HepG2 (cell line): ENCODE measurements around the gene SPRYD3. TPM values are rescaled to one million over a fixed set of nuclear protein-coding genes. Genes with fewer than 3 reads are reported as not detected.
A peak's percentile ranks its signal among the peaks of the same experiment; 100 is the strongest.

Experiments used
- CBX5 ChIP-seq: sonication (generic); formaldehyde crosslinking; IDR thresholded peaks from 2 replicates; pipeline ENCODE4 v1.4.0; 2020; ENCODE audit warnings: missing genetic modification reagents, borderline replicate concordance
- CHCHD3 ChIP-seq: sonication (generic); formaldehyde crosslinking; IDR thresholded peaks from 2 replicates; pipeline ENCODE4 v1.8.0; 2022; ENCODE audit warnings: mild to moderate bottlenecking, missing genetic modification reagents, moderate library complexity
- EP300 ChIP-seq, 3 experiments: sonication (generic) in 1 of 3; formaldehyde crosslinking in 1 of 3; IDR thresholded peaks; 2 replicates each; pipeline versions ENCODE4 v1.5.1 to v1.6.1; 2011 to 2020; ENCODE audit warnings: low read depth in 2 of 3, low read length in 2 of 3, borderline replicate concordance in 1 of 3, improper control_type of control experiment in 1 of 3, mild to moderate bottlenecking in 1 of 3, missing genetic modification reagents in 1 of 3, moderate library complexity in 1 of 3
- GATA4 ChIP-seq: sonication (generic); IDR thresholded peaks from 2 replicates; pipeline ENCODE4 v1.6.1; 2016; ENCODE audit warnings: antibody characterized with exemption, low read depth, borderline replicate concordance
- HHEX ChIP-seq: IDR thresholded peaks from 2 replicates; pipeline ENCODE4 v1.6.1; 2016; ENCODE audit warnings: control low read depth
- ISL2 ChIP-seq: sonication (generic); formaldehyde crosslinking; IDR thresholded peaks from 2 replicates; pipeline ENCODE4 v1.5.0; 2020; ENCODE audit warnings: missing genetic modification reagents
- MEIS2 ChIP-seq: sonication (generic); formaldehyde crosslinking; IDR thresholded peaks from 2 replicates; pipeline ENCODE4 v1.9.0; 2021; ENCODE audit warnings: mild to moderate bottlenecking, missing genetic modification reagents
- RXRA ChIP-seq: sonication (generic); formaldehyde crosslinking; IDR thresholded peaks from 2 replicates; pipeline ENCODE4 v1.5.1; 2020; ENCODE audit warnings: missing genetic modification reagents
- ZNF282 ChIP-seq: fragments of 450-650 bp; IDR thresholded peaks from 2 replicates; pipeline ENCODE4 v1.6.1; 2018; ENCODE audit not compliant: partially characterized antibody
- ZNF674 ChIP-seq: sonication (generic); formaldehyde crosslinking; IDR thresholded peaks from 2 replicates; pipeline ENCODE4 v1.5.0; 2020; ENCODE audit warnings: low read depth, mild to moderate bottlenecking, missing genetic modification reagents
- ZSCAN25 ChIP-seq: sonication (generic); formaldehyde crosslinking; IDR thresholded peaks from 2 replicates; pipeline ENCODE4 v1.8.0; 2022; ENCODE audit warnings: mild to moderate bottlenecking, missing genetic modification reagents
- ZSCAN30 ChIP-seq: sonication (generic); formaldehyde crosslinking; IDR thresholded peaks from 2 replicates; pipeline ENCODE4 v1.5.0; 2020; ENCODE audit warnings: mild to moderate bottlenecking, missing genetic modification reagents
- polyA plus RNA-seq, 8 experiments: library from polyadenylated mRNA; depleted of rRNA in 3 of 8; stranded (reverse) in 7 of 8; unstranded in 1 of 8; fragments of >200 nt; fragmentation: Illumina TruSeq in 4 of 8; extraction: Trizol in 4 of 8; gene quantifications; 2 replicates each; pipeline versions ENCODE4 v1.2.1 to v1.2.3, GENCODE V29; 2011 to 2016; ENCODE audit warnings: low read depth in 4 of 8, missing spikeins in 1 of 8, mixed read lengths in 1 of 8; ENCODE audit not compliant: insufficient read depth in 1 of 8
- total RNA-seq, 5 experiments: library from RNA; depleted of rRNA; stranded (reverse); fragments of >200 nt; fragmentation: Illumina TruSeq; extraction: Trizol; gene quantifications; 2 replicates each; pipeline ENCODE4 v1.2.3, GENCODE V29; 2016; ENCODE audit warnings: low read depth in 1 of 5
- TF ChIP-seq, protein P1 (sequence below): sonication (generic); formaldehyde crosslinking; IDR thresholded peaks from 2 replicates; pipeline ENCODE4 v1.4.0; 2020; ENCODE audit warnings: missing genetic modification reagents
- TF ChIP-seq, protein P2 (sequence below): sonication (generic); formaldehyde crosslinking; IDR thresholded peaks from 2 replicates; pipeline ENCODE4 v1.5.0; 2020; ENCODE audit warnings: mild to moderate bottlenecking, low read depth, missing genetic modification reagents, borderline replicate concordance
- TF ChIP-seq, protein P3 (sequence below): IDR thresholded peaks from 2 replicates; pipeline ENCODE4 v1.6.1; 2016; ENCODE audit warnings: missing biosample characterization, missing genetic modification reagents, low read depth
- TF ChIP-seq, protein P4 (sequence below): sonication (generic); formaldehyde crosslinking; IDR thresholded peaks from 2 replicates; pipeline ENCODE4 v1.4.0; 2020; ENCODE audit warnings: missing genetic modification reagents, borderline replicate concordance
- TF ChIP-seq, protein P5 (sequence below), 2 experiments: sonication (generic) in 1 of 2; formaldehyde crosslinking in 1 of 2; IDR thresholded peaks; 2 replicates each; pipeline versions ENCODE4 v1.4.0 to v1.6.1; 2018 to 2020; ENCODE audit warnings: missing genetic modification reagents in 2 of 2, borderline replicate concordance in 1 of 2, low read depth in 1 of 2, mild to moderate bottlenecking in 1 of 2, missing biosample characterization in 1 of 2
- TF ChIP-seq, protein P6 (sequence below): IDR thresholded peaks from 2 replicates; pipeline ENCODE4 v1.6.1; 2016; ENCODE audit warnings: low read depth

Gene SPRYD3
- total and polyA plus RNA-seq, 2 of the 13 experiments (the other 11 are each of a cell fraction or from before 2014, with no cell fraction given) = 9.0 to 9.2 TPM

DNA sequence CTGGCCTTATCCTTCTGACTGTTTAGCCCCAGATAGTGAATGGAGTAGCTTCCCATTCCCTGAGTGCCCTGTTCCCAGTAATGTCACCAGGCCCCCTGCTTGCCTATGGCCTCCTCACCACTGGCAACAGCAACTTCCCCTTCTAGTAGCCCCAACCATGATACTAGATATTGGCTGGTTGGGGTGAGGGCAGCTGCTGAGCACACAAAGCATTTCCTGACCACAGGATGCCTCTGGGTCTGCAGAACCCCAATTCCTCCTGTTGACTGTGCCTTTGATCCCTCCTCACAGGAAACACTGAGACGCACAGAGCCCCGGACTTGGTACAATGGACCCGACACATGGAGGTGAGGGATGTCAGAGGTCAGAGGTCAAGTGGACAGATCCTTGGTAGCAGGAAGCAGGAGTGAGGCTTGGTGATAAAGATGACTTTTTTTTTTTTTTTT, 24.7 kb upstream of the SPRYD3 start (continued):
- TF ChIP-seq, protein P1, sequence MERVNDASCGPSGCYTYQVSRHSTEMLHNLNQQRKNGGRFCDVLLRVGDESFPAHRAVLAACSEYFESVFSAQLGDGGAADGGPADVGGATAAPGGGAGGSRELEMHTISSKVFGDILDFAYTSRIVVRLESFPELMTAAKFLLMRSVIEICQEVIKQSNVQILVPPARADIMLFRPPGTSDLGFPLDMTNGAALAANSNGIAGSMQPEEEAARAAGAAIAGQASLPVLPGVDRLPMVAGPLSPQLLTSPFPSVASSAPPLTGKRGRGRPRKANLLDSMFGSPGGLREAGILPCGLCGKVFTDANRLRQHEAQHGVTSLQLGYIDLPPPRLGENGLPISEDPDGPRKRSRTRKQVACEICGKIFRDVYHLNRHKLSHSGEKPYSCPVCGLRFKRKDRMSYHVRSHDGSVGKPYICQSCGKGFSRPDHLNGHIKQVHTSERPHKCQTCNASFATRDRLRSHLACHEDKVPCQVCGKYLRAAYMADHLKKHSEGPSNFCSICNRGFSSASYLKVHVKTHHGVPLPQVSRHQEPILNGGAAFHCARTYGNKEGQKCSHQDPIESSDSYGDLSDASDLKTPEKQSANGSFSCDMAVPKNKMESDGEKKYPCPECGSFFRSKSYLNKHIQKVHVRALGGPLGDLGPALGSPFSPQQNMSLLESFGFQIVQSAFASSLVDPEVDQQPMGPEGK (CRISPR knock-in tag) = peak; percentile 59
- TF ChIP-seq HHEX (CRISPR knock-in tag) (peak; percentile 36; the same call in 1 of the 2 replicates), MEIS2 (CRISPR knock-in tag) (peak; percentile 27; the same call in 1 of the 2 replicates), GATA4 (peak; percentile 78), ZSCAN25 (CRISPR knock-in tag) (peak; percentile 35; the same call in 1 of the 2 replicates), RXRA (peak; percentile 92; the same call in 1 of the 2 replicates), ZNF282 (no peak), ZNF674 (CRISPR knock-in tag) (no peak), CBX5 (peak; percentile 35; the same call in 1 of the 2 replicates), ZSCAN30 (CRISPR knock-in tag) (no peak), EP300 (IDR thresholded peaks at IDR 0.05; ENCODE audit: low read depth in 2 of 2, low read length in 2 of 2) (peak in 1 of 2 experiments; percentile 84; a peak in 2 of 4 replicates), EP300 (CRISPR knock-in tag; IDR thresholded peaks at IDR 0.05; ENCODE audit: borderline replicate concordance) (peak; percentile 85), ISL2 (CRISPR knock-in tag) (0 out of 2 replicates have a peak, but pooled peaks have one; percentile 45), CHCHD3 (CRISPR knock-in tag) (no peak)
- TF ChIP-seq, protein P2, sequence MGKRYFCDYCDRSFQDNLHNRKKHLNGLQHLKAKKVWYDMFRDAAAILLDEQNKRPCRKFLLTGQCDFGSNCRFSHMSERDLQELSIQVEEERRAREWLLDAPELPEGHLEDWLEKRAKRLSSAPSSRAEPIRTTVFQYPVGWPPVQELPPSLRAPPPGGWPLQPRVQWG (CRISPR knock-in tag) = no peak
- TF ChIP-seq, protein P3, sequence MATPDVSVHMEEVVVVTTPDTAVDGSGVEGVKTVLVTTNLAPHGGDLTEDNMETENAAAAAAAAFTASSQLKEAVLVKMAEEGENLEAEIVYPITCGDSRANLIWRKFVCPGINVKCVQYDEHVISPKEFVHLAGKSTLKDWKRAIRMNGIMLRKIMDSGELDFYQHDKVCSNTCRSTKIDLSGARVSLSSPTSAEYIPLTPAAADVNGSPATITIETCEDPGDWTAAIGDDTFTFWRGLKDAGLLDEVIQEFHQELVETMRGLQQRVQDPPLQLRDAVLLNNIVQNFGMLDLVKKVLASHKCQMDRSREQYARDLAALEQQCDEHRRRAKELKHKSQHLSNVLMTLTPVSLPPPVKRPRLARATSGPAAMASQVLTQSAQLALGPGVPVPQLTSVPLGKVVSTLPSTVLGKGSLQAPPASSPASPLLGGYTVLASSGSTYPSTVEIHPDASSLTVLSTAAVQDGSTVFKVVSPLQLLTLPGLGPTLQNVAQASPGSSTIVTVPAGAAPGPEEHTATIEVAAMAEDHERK (CRISPR knock-in tag) = no peak
- TF ChIP-seq, protein P4, sequence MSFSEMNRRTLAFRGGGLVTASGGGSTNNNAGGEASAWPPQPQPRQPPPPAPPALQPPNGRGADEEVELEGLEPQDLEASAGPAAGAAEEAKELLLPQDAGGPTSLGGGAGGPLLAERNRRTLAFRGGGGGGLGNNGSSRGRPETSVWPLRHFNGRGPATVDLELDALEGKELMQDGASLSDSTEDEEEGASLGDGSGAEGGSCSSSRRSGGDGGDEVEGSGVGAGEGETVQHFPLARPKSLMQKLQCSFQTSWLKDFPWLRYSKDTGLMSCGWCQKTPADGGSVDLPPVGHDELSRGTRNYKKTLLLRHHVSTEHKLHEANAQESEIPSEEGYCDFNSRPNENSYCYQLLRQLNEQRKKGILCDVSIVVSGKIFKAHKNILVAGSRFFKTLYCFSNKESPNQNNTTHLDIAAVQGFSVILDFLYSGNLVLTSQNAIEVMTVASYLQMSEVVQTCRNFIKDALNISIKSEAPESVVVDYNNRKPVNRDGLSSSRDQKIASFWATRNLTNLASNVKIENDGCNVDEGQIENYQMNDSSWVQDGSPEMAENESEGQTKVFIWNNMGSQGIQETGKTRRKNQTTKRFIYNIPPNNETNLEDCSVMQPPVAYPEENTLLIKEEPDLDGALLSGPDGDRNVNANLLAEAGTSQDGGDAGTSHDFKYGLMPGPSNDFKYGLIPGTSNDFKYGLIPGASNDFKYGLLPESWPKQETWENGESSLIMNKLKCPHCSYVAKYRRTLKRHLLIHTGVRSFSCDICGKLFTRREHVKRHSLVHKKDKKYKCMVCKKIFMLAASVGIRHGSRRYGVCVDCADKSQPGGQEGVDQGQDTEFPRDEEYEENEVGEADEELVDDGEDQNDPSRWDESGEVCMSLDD (CRISPR knock-in tag) = peak; percentile 97; the same call in 1 of the 2 replicates
- TF ChIP-seq, protein P5, sequence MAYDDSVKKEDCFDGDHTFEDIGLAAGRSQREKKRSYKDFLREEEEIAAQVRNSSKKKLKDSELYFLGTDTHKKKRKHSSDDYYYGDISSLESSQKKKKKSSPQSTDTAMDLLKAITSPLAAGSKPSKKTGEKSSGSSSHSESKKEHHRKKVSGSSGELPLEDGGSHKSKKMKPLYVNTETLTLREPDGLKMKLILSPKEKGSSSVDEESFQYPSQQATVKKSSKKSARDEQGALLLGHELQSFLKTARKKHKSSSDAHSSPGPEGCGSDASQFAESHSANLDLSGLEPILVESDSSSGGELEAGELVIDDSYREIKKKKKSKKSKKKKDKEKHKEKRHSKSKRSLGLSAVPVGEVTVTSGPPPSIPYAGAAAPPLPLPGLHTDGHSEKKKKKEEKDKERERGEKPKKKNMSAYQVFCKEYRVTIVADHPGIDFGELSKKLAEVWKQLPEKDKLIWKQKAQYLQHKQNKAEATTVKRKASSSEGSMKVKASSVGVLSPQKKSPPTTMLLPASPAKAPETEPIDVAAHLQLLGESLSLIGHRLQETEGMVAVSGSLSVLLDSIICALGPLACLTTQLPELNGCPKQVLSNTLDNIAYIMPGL (CRISPR knock-in tag; IDR thresholded peaks at IDR 0.05; ENCODE audit: borderline replicate concordance in 1 of 2, low read depth in 1 of 2) = 0 out of 4 replicates have a peak, but pooled peaks of 1 of the 2 experiments have one; percentile 29
- TF ChIP-seq, protein P6, sequence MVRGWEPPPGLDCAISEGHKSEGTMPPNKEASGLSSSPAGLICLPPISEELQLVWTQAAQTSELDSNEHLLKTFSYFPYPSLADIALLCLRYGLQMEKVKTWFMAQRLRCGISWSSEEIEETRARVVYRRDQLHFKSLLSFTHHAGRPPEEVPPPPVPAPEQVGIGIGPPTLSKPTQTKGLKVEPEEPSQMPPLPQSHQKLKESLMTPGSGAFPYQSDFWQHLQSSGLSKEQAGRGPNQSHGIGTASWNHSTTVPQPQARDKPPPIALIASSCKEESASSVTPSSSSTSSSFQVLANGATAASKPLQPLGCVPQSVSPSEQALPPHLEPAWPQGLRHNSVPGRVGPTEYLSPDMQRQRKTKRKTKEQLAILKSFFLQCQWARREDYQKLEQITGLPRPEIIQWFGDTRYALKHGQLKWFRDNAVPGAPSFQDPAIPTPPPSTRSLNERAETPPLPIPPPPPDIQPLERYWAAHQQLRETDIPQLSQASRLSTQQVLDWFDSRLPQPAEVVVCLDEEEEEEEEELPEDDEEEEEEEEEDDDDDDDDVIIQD (CRISPR knock-in tag) = peak; percentile 23; the same call in 1 of the 2 replicates
